ENCODE data around the gene TUFT1.

DNA sequence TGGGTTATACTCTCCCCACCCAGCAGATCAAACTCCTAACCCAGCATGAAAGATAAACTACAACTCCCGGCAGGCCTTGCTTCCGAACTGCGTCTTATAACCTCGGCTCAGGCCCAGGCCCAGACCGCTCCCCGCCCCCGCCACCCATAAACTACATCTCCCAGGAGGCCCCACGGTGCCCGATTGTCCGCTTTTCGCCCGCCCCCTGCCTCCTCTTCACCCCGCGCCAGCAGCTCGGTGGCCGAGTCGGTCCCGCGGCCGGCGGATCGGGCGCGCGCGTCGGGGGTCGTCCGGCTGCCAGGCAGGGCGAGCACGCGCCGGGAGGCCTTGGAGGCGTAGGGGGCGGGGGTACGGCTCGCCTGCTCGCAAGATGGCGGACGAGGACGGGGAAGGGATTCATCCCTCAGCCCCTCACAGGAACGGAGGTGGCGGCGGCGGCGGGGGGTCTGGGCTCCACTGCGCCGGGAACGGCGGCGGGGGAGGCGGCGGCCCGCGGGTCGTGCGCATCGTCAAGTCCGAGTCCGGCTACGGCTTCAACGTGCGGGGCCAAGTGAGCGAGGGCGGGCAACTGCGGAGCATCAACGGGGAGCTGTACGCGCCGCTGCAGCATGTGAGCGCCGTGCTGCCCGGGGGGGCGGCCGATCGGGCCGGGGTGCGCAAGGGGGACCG lies 71.9 kb downstream of the TUFT1 start, which contains the start of gene SNX27:
- TF ChIP-seq, protein P1, sequence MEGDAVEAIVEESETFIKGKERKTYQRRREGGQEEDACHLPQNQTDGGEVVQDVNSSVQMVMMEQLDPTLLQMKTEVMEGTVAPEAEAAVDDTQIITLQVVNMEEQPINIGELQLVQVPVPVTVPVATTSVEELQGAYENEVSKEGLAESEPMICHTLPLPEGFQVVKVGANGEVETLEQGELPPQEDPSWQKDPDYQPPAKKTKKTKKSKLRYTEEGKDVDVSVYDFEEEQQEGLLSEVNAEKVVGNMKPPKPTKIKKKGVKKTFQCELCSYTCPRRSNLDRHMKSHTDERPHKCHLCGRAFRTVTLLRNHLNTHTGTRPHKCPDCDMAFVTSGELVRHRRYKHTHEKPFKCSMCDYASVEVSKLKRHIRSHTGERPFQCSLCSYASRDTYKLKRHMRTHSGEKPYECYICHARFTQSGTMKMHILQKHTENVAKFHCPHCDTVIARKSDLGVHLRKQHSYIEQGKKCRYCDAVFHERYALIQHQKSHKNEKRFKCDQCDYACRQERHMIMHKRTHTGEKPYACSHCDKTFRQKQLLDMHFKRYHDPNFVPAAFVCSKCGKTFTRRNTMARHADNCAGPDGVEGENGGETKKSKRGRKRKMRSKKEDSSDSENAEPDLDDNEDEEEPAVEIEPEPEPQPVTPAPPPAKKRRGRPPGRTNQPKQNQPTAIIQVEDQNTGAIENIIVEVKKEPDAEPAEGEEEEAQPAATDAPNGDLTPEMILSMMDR (IDR thresholded peaks at IDR 0.05), result peak in 1 of 12 donors; percentile 14
- TF ChIP-seq POLR2A (IDR thresholded peaks at IDR 0.05), result peak in 1 of 2 donors; percentile 85

Data from heart left ventricle (tissue), 13 donors.